Calu3 (cell line): ENCODE data around the gene ARID1B. TPM values are rescaled to one million over a fixed set of nuclear protein-coding genes. Genes with fewer than 3 reads are reported as not detected.

Experiments
- BruUV-seq: library from RNA; stranded (reverse); fragments of 400-500 nt; replicated peaks from 2 replicates; lab custom pipeline; 2021; lab: Mats Ljungman, UMichigan
- CTCF ChIA-PET: fragments of 300-600 bp; sonication (Branson Sonifier 250); formaldehyde crosslinking; loops from one replicate; lab custom pipeline; 2022; ENCODE audit warnings: antibody characterized with exemption; lab: Charles Lee
- DNase-seq: peaks from one replicate; pipeline ENCODE4 v3.0.0; 2022
- H3K27ac Mint-ChIP-seq: one replicate; pipeline ENCODE4 v1.8.0; 2022; ENCODE audit warnings: mixed read lengths; ENCODE audit not compliant: unreplicated experiment
- H3K27me3 Mint-ChIP-seq: one replicate; pipeline ENCODE4 v1.8.0; 2022; ENCODE audit warnings: mixed read lengths; ENCODE audit not compliant: unreplicated experiment
- H3K36me3 Mint-ChIP-seq: one replicate; pipeline ENCODE4 v1.8.0; 2022; ENCODE audit warnings: mild to moderate bottlenecking, moderate library complexity, mixed read lengths; ENCODE audit not compliant: insufficient read depth, unreplicated experiment
- H3K4me1 Mint-ChIP-seq: one replicate; pipeline ENCODE4 v1.8.0; 2022; ENCODE audit warnings: mild to moderate bottlenecking, low read depth, mixed read lengths; ENCODE audit not compliant: unreplicated experiment
- H3K4me3 Mint-ChIP-seq: one replicate; pipeline ENCODE4 v1.8.0; 2022; ENCODE audit warnings: mild to moderate bottlenecking, low read depth, moderate library complexity, mixed read lengths; ENCODE audit not compliant: unreplicated experiment
- H3K9me3 Mint-ChIP-seq: one replicate; pipeline ENCODE4 v1.8.0; 2022; ENCODE audit warnings: low read depth, mixed read lengths; ENCODE audit not compliant: unreplicated experiment
- CTCF ChIP-seq: fragments of 200-600 bp; IDR thresholded peaks from one replicate; pipeline ENCODE4 v1.8.0; 2022; ENCODE audit warnings: antibody characterized with exemption; ENCODE audit not compliant: unreplicated experiment
- intact Hi-C: fragments of 100-400 bp; cut with micrococcal nuclease; formaldehyde crosslinking; loops from one replicate; pipeline ENCODE4 v1.10.0; 2022; ENCODE audit not compliant: unreplicated experiment
- total RNA-seq: library from RNA; stranded (reverse); gene quantifications from 2 replicates; pipeline ENCODE4 v1.2.3, GENCODE V29; 2022

The ARID1B gene
- total RNA-seq, 1 experiment from 2014 or later: 53.5 TPM

GRCh38 chr6:157095084-157095483 is 317.9 kb downstream of the ARID1B start:
- CTCF ChIA-PET: no interaction called here
- H3K36me3 Mint-ChIP-seq: peaks cover 7% of the 10 kb centered on the region
- no peaks in the 10 kb centered on the region for H3K27me3 Mint-ChIP-seq
- no peak for DNase-seq
- no peaks in the 10 kb centered on the region for H3K9me3 Mint-ChIP-seq
- BruUV-seq: no TSS peak
- TF ChIP-seq CTCF: no peak
- intact Hi-C loops: no loop called here
- no peak overlapping the region for H3K4me3 Mint-ChIP-seq
- H3K4me1 Mint-ChIP-seq: peaks cover 9% of the 10 kb centered on the region
- H3K27ac Mint-ChIP-seq: no peak overlapping the region

- Mint-ChIP-seq H3K27me3 (no peaks in the 10 kb centered on the region), H3K27ac (no peak overlapping the region)
Observed at GRCh38 chr6:157095569-157095968, 318.4 kb downstream of the ARID1B start.

DNA sequence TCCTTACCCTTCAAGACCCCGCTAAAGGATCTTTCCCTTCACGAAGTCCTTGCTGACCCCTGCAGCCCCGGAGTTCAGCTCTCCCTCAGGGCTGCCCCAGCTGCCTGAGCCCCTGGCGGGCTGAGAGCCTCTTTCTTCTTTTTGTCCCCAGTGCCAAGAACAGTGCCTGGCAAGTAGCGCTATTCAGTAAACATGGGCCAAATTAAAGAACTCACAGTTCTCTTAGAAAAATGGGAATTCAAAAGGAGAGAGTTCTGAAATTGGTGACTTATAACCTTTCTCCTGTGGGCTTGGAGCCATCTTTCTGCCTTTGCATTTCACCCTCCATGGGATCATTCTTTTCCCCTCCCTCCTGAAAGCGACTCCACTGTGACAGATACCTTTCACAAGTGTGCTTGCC is 318.9 kb downstream of the ARID1B start:
- BruUV-seq: no TSS peak
- Mint-ChIP-seq H3K4me1 (peaks cover 9% of the 10 kb centered on the region), H3K9me3 (no peaks in the 10 kb centered on the region), H3K27ac (no peak overlapping the region), H3K27me3 (no peaks in the 10 kb centered on the region), H3K36me3 (peaks cover 7% of the 10 kb centered on the region), H3K4me3 (no peak overlapping the region)
- CTCF ChIA-PET: no interaction called here
- DNase-seq: no peak
- no peak for TF ChIP-seq CTCF
- intact Hi-C loops: no loop called here

More at GRCh38 chr6:157095569-157095968, 318.4 kb downstream of the ARID1B start:
- DNase-seq: no peak
- BruUV-seq: no TSS peak
- CTCF ChIA-PET: no interaction called here
- no peak for TF ChIP-seq CTCF
- Mint-ChIP-seq H3K9me3 (no peaks in the 10 kb centered on the region), H3K4me1 (peaks cover 9% of the 10 kb centered on the region), H3K36me3 (peaks cover 7% of the 10 kb centered on the region), H3K4me3 (no peak overlapping the region)
- intact Hi-C loops: no loop called here

DNA sequence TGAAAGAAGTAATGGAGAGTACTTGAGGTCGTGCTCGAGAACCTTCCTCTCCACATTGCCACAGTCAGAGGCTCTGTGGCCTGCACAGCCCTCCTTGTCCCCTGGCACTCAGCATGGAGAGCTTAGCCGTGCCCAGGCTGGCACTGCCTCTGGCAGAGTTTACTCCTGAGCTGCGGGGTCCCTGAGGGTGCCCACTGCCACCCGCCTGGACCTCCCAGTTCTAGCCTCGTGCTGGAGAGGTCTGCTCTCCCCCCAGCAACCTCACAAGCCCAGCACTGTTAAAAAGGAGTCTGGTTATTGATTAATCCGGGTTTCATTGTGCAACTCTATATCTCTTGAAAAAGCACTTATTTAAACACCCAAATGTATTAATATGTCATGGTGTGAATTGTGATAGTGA is 319.3 kb downstream of the ARID1B start:
- Mint-ChIP-seq H3K27ac (no peak overlapping the region), H3K9me3 (no peaks in the 10 kb centered on the region), H3K36me3 (peaks cover 7% of the 10 kb centered on the region), H3K27me3 (no peaks in the 10 kb centered on the region), H3K4me3 (no peak overlapping the region), H3K4me1 (peaks cover 9% of the 10 kb centered on the region)
- intact Hi-C loops: no loop called here
- TF ChIP-seq CTCF: no peak
- CTCF ChIA-PET: no interaction called here
- no peak for DNase-seq
- no TSS peak for BruUV-seq
